Esophagus muscularis mucosa (tissue), 3 donors: ENCODE results near the gene STEEP1.

ENCODE experiments used
- POLR2A ChIP-seq: fragments of 450-650 bp; IDR thresholded peaks from one replicate; pipeline ENCODE4 v1.6.1; 2017; ENCODE audit warnings: antibody characterized with exemption, moderate library complexity, mild to moderate bottlenecking, low read depth
- TF ChIP-seq, protein P1 (sequence below), 3 experiments: fragments of 200-600 bp in 2 of 3; fragments of 450-650 bp in 1 of 3; sonication (generic) in 2 of 3; IDR thresholded peaks; one replicate each; pipeline ENCODE4 v1.5.1; 2017 to 2019; ENCODE audit warnings: antibody characterized with exemption in 3 of 3, mild to moderate bottlenecking in 2 of 3, moderate library complexity in 1 of 3

DNA sequence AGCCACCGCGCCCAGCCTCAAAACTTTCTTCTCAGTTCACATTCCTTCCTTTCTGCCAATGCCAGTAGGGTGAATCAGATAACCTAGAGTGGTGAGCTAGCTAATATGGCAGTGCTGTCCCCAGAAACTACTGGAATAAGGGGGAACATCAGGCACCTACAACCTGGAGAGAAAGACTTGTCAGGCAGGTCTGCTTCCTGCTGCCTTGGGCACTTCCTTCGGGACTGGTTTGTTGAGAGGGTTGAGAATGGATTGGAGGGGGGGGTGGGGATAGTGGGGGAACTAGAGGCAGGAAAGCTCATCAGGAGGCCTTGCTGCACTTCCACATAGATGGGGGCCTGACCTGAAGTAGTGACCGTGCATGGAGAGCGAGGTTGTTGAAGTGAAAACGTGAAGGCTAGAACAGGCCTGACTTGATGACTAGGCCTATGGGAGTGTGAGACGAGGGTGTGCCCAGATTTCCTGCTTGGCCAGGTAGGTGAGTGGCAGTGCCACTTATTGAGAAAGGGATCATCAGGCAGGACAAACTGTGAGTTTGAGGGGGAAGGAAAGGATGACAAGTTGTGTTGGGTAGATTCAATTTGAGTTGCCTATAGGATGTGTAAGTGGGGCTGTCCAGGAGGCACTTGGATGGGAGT lies 63.6 kb downstream of the STEEP1 start:
- no peak for TF ChIP-seq POLR2A
- TF ChIP-seq, protein P1, sequence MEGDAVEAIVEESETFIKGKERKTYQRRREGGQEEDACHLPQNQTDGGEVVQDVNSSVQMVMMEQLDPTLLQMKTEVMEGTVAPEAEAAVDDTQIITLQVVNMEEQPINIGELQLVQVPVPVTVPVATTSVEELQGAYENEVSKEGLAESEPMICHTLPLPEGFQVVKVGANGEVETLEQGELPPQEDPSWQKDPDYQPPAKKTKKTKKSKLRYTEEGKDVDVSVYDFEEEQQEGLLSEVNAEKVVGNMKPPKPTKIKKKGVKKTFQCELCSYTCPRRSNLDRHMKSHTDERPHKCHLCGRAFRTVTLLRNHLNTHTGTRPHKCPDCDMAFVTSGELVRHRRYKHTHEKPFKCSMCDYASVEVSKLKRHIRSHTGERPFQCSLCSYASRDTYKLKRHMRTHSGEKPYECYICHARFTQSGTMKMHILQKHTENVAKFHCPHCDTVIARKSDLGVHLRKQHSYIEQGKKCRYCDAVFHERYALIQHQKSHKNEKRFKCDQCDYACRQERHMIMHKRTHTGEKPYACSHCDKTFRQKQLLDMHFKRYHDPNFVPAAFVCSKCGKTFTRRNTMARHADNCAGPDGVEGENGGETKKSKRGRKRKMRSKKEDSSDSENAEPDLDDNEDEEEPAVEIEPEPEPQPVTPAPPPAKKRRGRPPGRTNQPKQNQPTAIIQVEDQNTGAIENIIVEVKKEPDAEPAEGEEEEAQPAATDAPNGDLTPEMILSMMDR (IDR thresholded peaks at IDR 0.05), result no peak
